AG10803 (cell line): ENCODE results near the gene SIKE1.

Source experiments
- DNase-seq: peaks from one replicate; pipeline ENCODE4 v3.0.0; 2010; ENCODE audit warnings: low read depth
- H3K4me3 ChIP-seq: 2 replicates; pipeline ENCODE4 v1.5.1; 2011; ENCODE audit warnings: mild to moderate bottlenecking, low read length, control low read depth
- CTCF ChIP-seq: conservative IDR thresholded peaks from 2 replicates; pipeline ENCODE4 v1.5.1; 2011; ENCODE audit warnings: mild to moderate bottlenecking, low read length, control low read depth, inconsistent platforms

The SIKE1 gene

GRCh38 chr1:114720492-114720891, 60.0 kb downstream of the SIKE1 start:
- no peak for DNase-seq
- no peak for TF ChIP-seq CTCF
- no peak overlapping the region for H3K4me3 ChIP-seq
